CD4-positive, alpha-beta T cell treated with Interleukin-6 at 100 ng/mL for 8 hours (primary cell): ENCODE measurements around the gene DERA.
"Not testable (repeated sequence)": the region's sequence is repeated elsewhere in the genome, so short reads cannot be mapped to it uniquely, and the experiment has no call there.

Experiments
- DNase-seq: peaks from one replicate; pipeline ENCODE4 v3.0.0-alpha.2; 2020; ENCODE audit warnings: mixed read lengths, low spot score

Gene DERA

GRCh38 chr12:15963271-15963670 lies 52.1 kb downstream of the DERA start:
- DNase-seq, result no peak

DNA sequence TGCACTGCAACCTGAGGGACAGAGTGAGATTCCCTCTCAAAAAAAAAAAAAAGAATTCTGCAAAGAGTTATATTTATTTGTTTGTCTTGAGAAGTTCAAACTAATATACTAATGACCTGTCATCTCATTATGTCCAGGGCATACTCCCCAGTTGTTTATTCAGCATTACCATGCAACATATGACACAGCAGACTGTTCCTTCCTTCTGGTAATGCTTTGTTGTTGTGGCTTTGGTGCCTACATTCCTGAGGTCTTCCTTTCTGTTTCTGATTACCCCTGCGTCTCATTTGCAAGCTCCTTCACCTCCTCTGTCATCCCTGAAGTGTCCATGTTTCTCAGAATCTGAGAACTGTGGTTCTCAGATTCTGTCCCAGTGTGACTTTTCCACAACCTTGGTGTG lies 55.3 kb downstream of the DERA start:
- no peak for DNase-seq

- DNase-seq, result not testable (repeated sequence)
Measured at GRCh38 chr12:15967053-15967452, 55.9 kb downstream of the DERA start.

DNA sequence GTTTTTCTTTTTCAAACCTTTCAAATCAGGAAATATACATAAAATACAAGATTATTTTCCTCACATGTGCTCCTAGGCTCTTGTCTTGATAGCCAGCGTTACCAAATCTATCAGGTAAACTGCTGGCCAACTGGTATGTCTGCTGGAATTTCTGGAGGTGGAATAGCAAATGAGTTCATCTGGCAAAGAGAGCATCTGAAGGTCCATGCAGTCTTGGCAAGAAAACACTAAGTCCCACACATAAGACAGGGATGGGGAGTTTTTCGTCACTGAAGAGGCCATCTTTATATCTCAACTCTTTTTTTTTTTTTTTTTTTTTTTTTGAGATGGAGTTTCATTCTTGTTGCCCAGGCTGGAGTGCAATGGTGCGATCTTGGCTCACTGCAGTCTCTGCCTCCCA lies 60.1 kb downstream of the DERA start:
- no peak for DNase-seq

DNA sequence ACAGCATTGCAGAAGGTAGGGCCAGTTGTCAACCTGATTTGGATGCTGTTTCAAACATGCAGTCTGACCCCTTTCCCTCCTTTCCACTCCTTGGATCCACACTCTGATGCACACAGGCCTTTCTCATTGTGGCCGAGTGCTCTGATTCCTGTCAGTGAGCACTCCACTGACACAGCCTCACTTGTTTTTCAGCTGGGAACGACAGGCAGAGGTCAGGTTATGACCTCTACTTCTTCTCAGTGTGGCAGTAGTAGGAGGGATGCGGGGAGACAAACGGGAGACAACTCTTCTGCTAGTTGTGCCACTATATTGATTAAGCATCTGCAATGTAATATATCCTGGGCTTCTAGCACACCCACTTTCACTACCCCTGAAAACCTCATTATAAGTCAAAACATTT lies 61.8 kb downstream of the DERA start:
- DNase-seq, result no peak

- DNase-seq, result no peak
Measured at GRCh38 chr12:15977999-15978951, 67.1 kb downstream of the DERA start.

DNA sequence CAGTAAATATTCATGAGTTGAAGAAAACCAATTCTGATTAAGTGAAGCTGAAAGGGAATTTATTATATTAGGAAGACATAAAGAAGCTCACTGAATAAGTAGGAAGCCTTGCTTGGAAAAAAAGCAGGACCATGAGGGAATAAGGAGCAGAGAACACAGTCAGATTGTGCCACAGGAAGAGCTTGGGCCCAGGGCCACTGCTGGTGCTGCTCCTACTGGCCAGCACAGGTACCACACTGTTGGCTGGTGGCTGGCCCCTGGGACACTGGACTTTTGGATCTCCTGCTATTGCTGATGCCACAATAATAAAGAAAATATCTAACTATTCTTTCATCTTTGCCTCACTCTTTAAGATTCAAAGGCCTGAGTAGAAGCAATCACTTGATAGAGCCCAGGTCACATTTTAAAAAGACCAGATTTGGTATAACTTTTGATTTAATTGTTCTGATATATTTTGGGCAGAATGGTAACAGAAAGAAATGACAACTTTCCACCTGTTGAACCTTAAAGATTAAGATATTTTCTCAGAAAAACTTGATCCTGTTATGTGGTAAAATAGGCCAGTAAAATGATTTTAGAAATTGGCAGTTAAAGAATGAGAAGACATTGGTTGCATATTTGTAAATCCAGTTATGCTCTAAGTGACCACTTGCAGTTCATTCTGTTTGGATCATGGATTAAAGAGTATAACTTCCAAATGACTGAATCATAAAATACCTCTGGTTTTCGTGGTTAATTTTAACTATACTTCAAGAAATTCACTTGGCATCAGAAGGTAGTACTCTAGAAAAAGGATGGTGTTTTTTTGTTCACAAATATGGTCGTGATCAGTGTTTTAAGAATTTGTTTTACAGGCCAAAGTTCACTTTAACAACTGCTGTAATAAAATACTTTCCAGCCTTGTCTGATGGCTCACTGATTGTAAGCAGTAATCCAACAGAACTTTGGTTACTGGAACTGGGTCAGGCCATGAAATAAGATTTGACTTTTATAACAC lies 68.3 kb downstream of the DERA start:
- no peak for DNase-seq

- no peak for DNase-seq
Measured at GRCh38 chr12:15982071-15982470, 70.9 kb downstream of the DERA start.

GRCh38 chr12:15982471-15982870 lies 71.3 kb downstream of the DERA start:
- no peak for DNase-seq

GRCh38 chr12:15982921-15983320 lies 71.8 kb downstream of the DERA start:
- no peak for DNase-seq

- DNase-seq, result no peak
Measured at GRCh38 chr12:15984097-15984800, 73.1 kb downstream of the DERA start.

GRCh38 chr12:15984963-15985362 lies 73.8 kb downstream of the DERA start:
- DNase-seq, result no peak

DNA sequence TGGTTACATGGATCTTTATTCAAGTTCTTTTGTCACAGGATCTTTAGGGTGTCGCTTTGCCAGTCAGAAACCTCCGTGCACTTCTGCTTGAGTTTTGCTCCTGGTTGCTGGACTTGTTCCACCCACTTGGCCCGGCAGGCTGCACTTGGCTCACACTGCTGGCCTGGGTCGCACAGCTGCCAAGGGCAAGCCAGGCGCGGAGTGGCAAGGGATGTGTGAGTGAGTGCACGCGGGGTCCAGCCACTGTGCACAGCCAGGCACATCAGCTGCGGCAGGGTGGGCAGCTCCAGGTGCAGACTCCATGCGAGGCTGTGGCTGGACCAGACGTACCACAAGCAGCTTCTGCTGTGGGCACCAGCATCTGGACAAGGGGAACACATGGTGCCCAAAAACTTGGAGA lies 76.6 kb downstream of the DERA start:
- no peak for DNase-seq

DNA sequence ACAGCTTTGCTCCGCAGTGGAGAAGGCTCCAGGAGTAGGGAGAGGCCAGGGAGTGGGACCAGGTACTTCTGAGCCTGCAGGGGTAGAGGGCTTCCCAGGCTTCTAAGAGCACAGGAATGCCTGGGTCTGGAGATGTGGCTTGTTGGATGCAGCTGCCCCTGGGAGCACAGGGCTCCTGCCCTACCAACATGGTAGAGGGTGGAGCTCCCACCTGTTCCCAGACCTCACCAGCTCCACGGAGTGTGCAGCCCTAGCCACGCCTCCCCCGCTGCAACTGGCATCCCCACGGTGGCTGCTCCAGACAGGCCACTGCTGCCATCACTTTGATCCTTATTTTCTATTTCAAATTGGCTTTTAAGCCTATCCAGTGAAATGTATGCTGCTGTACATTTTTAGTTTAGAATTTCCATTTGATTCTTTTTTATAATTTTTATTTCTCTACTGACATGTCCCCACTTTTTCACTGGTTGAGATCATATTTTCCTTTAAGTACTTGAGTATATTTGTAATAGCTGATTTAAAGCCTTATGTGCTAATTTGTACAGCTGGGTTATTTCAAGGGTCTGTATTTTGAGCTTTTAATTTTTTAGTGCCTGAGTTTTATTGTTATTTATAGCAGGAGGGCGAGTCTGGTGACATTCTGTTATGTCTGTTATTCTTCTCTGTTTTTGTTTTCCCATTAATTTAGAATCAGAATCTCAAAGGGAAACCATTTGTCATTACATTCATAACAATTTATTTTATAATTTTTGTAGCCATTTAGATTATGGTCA lies 78.0 kb downstream of the DERA start:
- DNase-seq, result no peak

GRCh38 chr12:15995801-15996200 lies 84.7 kb downstream of the DERA start:
- DNase-seq, result no peak

DNA sequence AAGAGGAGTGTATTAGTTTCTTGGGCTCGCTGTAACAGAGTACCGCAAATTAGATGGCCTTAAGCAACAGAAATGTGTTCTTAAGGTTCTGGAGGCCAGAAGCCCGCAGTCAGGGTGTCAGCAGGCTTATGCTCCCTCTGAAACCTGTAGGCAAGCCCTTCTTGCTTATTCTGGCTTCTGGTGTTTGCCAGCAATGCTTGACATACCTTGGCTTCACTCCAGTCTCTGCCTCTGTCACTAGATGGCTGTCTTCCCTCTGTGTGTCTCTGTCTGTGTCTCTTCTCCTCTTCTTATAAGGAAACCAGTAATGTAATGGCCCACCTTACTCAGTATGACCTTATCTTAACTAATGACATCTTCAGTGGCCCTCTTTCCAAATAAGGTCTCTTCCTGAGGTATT lies 85.1 kb downstream of the DERA start:
- no peak for DNase-seq

GRCh38 chr12:15996948-15997347 lies 85.8 kb downstream of the DERA start:
- no peak for DNase-seq

DNA sequence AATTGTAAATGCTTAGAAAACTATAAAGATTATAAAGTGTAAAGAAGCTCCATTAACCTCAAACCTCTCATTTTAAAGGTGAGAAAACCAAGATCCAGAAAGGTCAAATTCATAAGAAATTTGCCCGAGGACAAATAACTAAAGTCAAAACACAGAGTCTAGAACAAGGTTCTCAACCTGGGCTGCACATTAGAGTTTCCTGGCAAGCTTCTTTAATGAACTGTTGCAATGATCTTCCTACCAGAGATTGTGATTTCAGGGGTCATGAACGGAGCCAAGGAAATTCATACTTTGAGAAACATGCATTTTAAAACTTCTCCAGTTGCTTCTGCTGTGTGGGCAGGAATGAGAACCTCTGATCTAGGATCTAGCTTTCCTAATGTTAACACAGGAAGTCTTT lies 86.8 kb downstream of the DERA start:
- no peak for DNase-seq

GRCh38 chr12:16002880-16003279 lies 91.7 kb downstream of the DERA start:
- no peak for DNase-seq

- DNase-seq, result no peak
Measured at GRCh38 chr12:16003460-16003859, 92.3 kb downstream of the DERA start.

DNA sequence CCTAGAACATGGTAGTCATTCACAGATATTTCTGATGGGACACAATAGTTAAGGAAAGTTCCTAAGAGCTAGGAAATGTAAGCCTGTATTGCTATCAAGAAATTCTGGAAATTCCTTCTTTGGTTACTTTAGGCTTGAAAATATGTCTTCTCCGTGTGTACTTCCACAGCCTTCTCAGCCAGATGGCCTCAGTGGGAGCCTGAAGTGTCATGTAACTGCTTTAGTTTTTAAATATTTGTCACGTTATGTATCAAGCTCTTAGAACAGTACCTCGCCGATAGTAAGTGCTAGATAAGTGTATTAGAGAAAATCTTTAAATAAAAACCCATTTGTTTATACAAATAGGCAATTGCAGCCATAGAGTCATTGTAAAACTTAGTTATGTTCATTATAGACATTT lies 95.6 kb downstream of the DERA start:
- no peak for DNase-seq
